ENCODE measurements around the gene FOXJ1.

Gene FOXJ1

DNA sequence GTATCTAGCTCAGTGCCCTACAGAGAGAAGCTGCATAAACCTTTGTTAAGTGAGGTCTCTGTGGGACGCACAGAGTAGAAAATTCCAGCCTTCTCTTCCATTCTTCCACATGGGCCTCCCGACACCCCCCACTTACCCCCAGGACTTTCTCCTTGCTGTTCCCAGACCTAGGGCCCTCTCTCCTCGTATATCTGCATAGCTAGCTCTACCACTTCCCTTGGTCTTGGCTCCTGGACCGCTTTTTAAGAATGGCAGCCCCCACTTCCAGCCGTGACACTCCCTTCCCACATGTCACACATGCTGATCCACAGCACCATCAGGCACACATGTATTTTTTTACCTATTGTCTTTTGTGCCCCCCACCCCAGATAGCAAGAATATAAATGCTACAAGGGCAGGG lies 16.7 kb upstream of the FOXJ1 start:
- H4K20me1 ChIP-seq (ENCODE audit: control insufficient read depth, insufficient read depth, low read depth, low read length): no peaks in the 10 kb centered on the region
- no peaks in the 10 kb centered on the region for H3K79me2 ChIP-seq (ENCODE audit: control insufficient read depth, low read length)
- no peaks in the 10 kb centered on the region for H3K9me2 ChIP-seq (replicated peaks; ENCODE audit: control insufficient read depth, low read length)
- no peak overlapping the region for H3K4me2 ChIP-seq (ENCODE audit: low read length)
- no peaks in the 10 kb centered on the region for H3K9me3 ChIP-seq (ENCODE audit: control insufficient read depth, insufficient read depth, low read length)
- H3K27ac ChIP-seq (ENCODE audit: low read depth, low read length): no peak overlapping the region
- no peaks in the 10 kb centered on the region for H3K4me1 ChIP-seq (ENCODE audit: control insufficient read depth, low read length)
- TF ChIP-seq, protein P1, sequence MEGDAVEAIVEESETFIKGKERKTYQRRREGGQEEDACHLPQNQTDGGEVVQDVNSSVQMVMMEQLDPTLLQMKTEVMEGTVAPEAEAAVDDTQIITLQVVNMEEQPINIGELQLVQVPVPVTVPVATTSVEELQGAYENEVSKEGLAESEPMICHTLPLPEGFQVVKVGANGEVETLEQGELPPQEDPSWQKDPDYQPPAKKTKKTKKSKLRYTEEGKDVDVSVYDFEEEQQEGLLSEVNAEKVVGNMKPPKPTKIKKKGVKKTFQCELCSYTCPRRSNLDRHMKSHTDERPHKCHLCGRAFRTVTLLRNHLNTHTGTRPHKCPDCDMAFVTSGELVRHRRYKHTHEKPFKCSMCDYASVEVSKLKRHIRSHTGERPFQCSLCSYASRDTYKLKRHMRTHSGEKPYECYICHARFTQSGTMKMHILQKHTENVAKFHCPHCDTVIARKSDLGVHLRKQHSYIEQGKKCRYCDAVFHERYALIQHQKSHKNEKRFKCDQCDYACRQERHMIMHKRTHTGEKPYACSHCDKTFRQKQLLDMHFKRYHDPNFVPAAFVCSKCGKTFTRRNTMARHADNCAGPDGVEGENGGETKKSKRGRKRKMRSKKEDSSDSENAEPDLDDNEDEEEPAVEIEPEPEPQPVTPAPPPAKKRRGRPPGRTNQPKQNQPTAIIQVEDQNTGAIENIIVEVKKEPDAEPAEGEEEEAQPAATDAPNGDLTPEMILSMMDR (IDR thresholded peaks at IDR 0.05; ENCODE audit: low read depth, low read length, poor library complexity, severe bottlenecking): no peak
- TF ChIP-seq EZH2phosphoT487 (IDR thresholded peaks at IDR 0.05; ENCODE audit: borderline replicate concordance, low read length): no peak
- H3K36me3 ChIP-seq (ENCODE audit: control insufficient read depth, low read length): no peaks in the 10 kb centered on the region
- no peak overlapping the region for H3K4me3 ChIP-seq (ENCODE audit: low read length)
- H3K27me3 ChIP-seq (ENCODE audit: control insufficient read depth, low read length): peaks cover 30% of the 10 kb centered on the region
- no peaks in the 10 kb centered on the region for H3F3A ChIP-seq (ENCODE audit: control insufficient read depth, insufficient read depth)

- Histone ChIP-seq H3K4me1 (ENCODE audit: control insufficient read depth, low read length) (no peaks in the 10 kb centered on the region), H3K27me3 (ENCODE audit: control insufficient read depth, low read length) (peaks cover 30% of the 10 kb centered on the region), H4K20me1 (ENCODE audit: control insufficient read depth, insufficient read depth, low read depth, low read length) (no peaks in the 10 kb centered on the region), H3K9me3 (ENCODE audit: control insufficient read depth, insufficient read depth, low read length) (no peaks in the 10 kb centered on the region), H3K4me2 (ENCODE audit: low read length) (no peak overlapping the region), H3K4me3 (ENCODE audit: low read length) (no peak overlapping the region), H3K36me3 (ENCODE audit: control insufficient read depth, low read length) (no peaks in the 10 kb centered on the region), H3K79me2 (ENCODE audit: control insufficient read depth, low read length) (no peaks in the 10 kb centered on the region), H3K9me2 (replicated peaks; ENCODE audit: control insufficient read depth, low read length) (no peaks in the 10 kb centered on the region), H3F3A (ENCODE audit: control insufficient read depth, insufficient read depth) (no peaks in the 10 kb centered on the region), H3K27ac (ENCODE audit: low read depth, low read length) (no peak overlapping the region)
- TF ChIP-seq, protein P1 (IDR thresholded peaks at IDR 0.05; ENCODE audit: low read depth, low read length, poor library complexity, severe bottlenecking): no peak
- no peak for TF ChIP-seq EZH2phosphoT487 (IDR thresholded peaks at IDR 0.05; ENCODE audit: borderline replicate concordance, low read length)
Observed at GRCh38 chr17:76156662-76156991, 15.6 kb upstream of the FOXJ1 start.

- TF ChIP-seq, protein P1 (IDR thresholded peaks at IDR 0.05; ENCODE audit: low read depth, low read length, poor library complexity, severe bottlenecking): no peak
- TF ChIP-seq EZH2phosphoT487 (IDR thresholded peaks at IDR 0.05; ENCODE audit: borderline replicate concordance, low read length): no peak
- Histone ChIP-seq H3K79me2 (ENCODE audit: control insufficient read depth, low read length) (no peaks in the 10 kb centered on the region), H3K27ac (ENCODE audit: low read depth, low read length) (no peak overlapping the region), H3K36me3 (ENCODE audit: control insufficient read depth, low read length) (no peaks in the 10 kb centered on the region), H3K4me2 (ENCODE audit: low read length) (no peak overlapping the region), H3F3A (ENCODE audit: control insufficient read depth, insufficient read depth) (no peaks in the 10 kb centered on the region), H3K4me1 (ENCODE audit: control insufficient read depth, low read length) (no peaks in the 10 kb centered on the region), H3K9me2 (replicated peaks; ENCODE audit: control insufficient read depth, low read length) (no peaks in the 10 kb centered on the region), H3K9me3 (ENCODE audit: control insufficient read depth, insufficient read depth, low read length) (no peaks in the 10 kb centered on the region), H3K27me3 (ENCODE audit: control insufficient read depth, low read length) (peaks cover 30% of the 10 kb centered on the region), H4K20me1 (ENCODE audit: control insufficient read depth, insufficient read depth, low read depth, low read length) (no peaks in the 10 kb centered on the region), H3K4me3 (ENCODE audit: low read length) (no peak overlapping the region)
Observed at GRCh38 chr17:76155988-76156661, 15.1 kb upstream of the FOXJ1 start.
